OCI-LY3 (cell line): Measurements from ENCODE around the gene LDHAL6B.

Experiments
- CTCF ChIP-seq: fragments of 200-600, 300-600 bp; sonication (generic); IDR thresholded peaks from 2 replicates; pipeline ENCODE4 v1.5.1; 2014; ENCODE audit warnings: antibody characterized with exemption, low read length, low read depth
- EZH2phosphoT487 ChIP-seq: fragments of 200-600 bp; shearing (Covaris generic); IDR thresholded peaks from 2 replicates; pipeline ENCODE4 v1.6.1; 2018; ENCODE audit warnings: antibody characterized with exemption, mixed run types, low read depth

GRCh38 chr15:59203008-59203407 lies 3.6 kb upstream of the LDHAL6B start:
- TF ChIP-seq CTCF: no peak
- no peak for TF ChIP-seq EZH2phosphoT487
